CD4-positive, alpha-beta T cell treated with Interleukin-4 for 1 hour (primary cell): ENCODE results near the gene BBS1.
"Not testable (repeated sequence)": the region's sequence is repeated elsewhere in the genome, so short reads cannot be mapped to it uniquely, and the experiment has no call there.

ENCODE experiments used
- DNase-seq, 2 donors: peaks; one replicate each; pipeline ENCODE4 v3.0.0-alpha.2; 2020 to 2022

BBS1 gene

GRCh38 chr11:66582565-66583147, 72.2 kb downstream of the BBS1 start:
- DNase-seq = not testable (repeated sequence)
